Hepatic stellate cell (primary cell): ENCODE results near the gene DAW1.
"Not testable (repeated sequence)": the region's sequence is repeated elsewhere in the genome, so short reads cannot be mapped to it uniquely, and the experiment has no call there.

Source experiments
- DNase-seq: peaks from one replicate; pipeline ENCODE4 v3.0.0; 2011; ENCODE audit warnings: low spot score

The DAW1 gene

GRCh38 chr2:227871375-227871791 lies at the start of gene DAW1:
Gene DAW1 (plus strand): TSS chr2:227871631. CDS start chr2:227871690, 59 bp downstream.
- peak; percentile 90 for DNase-seq

GRCh38 chr2:227822416-227823003 lies 48.9 kb upstream of the DAW1 start:
- no peak for DNase-seq

- no peak for DNase-seq
Observed at GRCh38 chr2:227823922-227824321, 47.5 kb upstream of the DAW1 start.

GRCh38 chr2:227824711-227825110 lies 46.7 kb upstream of the DAW1 start:
- DNase-seq, result no peak

- DNase-seq, result no peak
Observed at GRCh38 chr2:227826019-227826521, 45.4 kb upstream of the DAW1 start.

- DNase-seq, result no peak
Observed at GRCh38 chr2:227826563-227826962, 44.9 kb upstream of the DAW1 start.

- DNase-seq, result no peak
Observed at GRCh38 chr2:227827143-227827542, 44.3 kb upstream of the DAW1 start.

GRCh38 chr2:227828477-227828912 lies 42.9 kb upstream of the DAW1 start:
- no peak for DNase-seq

GRCh38 chr2:227829337-227829736 lies 42.1 kb upstream of the DAW1 start:
- DNase-seq, result no peak

GRCh38 chr2:227834423-227834822 lies 37.0 kb upstream of the DAW1 start:
- no peak for DNase-seq

GRCh38 chr2:227834916-227835650 lies 36.3 kb upstream of the DAW1 start:
- no peak for DNase-seq

GRCh38 chr2:227839339-227840129 lies 31.9 kb upstream of the DAW1 start:
- DNase-seq, result not testable (repeated sequence)

- DNase-seq, result no peak
Observed at GRCh38 chr2:227846831-227847230, 24.6 kb upstream of the DAW1 start.

GRCh38 chr2:227848146-227848545 lies 23.3 kb upstream of the DAW1 start:
- no peak for DNase-seq

GRCh38 chr2:227848586-227848985 lies 22.8 kb upstream of the DAW1 start:
- DNase-seq, result no peak

GRCh38 chr2:227849906-227850305 lies 21.5 kb upstream of the DAW1 start:
- DNase-seq, result no peak

- no peak for DNase-seq
Observed at GRCh38 chr2:227853204-227853629, 18.2 kb upstream of the DAW1 start.

GRCh38 chr2:227853765-227854271 lies 17.6 kb upstream of the DAW1 start:
- no peak for DNase-seq

- DNase-seq, result no peak
Observed at GRCh38 chr2:227855440-227855839, 16.0 kb upstream of the DAW1 start.

GRCh38 chr2:227856697-227857096 lies 14.7 kb upstream of the DAW1 start:
- no peak for DNase-seq

- no peak for DNase-seq
Observed at GRCh38 chr2:227860221-227860641, 11.2 kb upstream of the DAW1 start.

GRCh38 chr2:227861011-227861410 lies 10.4 kb upstream of the DAW1 start:
- no peak for DNase-seq
